GM12878 (cell line): Measurements from ENCODE around the gene EFHD2.

ENCODE experiments used
- EGR1 ChIP-seq, 2 experiments: IDR thresholded peaks; 1 replicate in 1 of 2; 2 replicates in 1 of 2; pipeline ENCODE4 v1.6.1; 2011 to 2012; ENCODE audit warnings: low read depth in 2 of 2, low read length in 2 of 2, borderline replicate concordance in 1 of 2, mild to moderate bottlenecking in 1 of 2, moderate library complexity in 1 of 2
- HDAC6 ChIP-seq: fragments of 200-600 bp; sonication (generic); IDR thresholded peaks from one replicate; pipeline ENCODE4 v1.8.0; 2017; ENCODE audit warnings: antibody characterized with exemption; ENCODE audit not compliant: unreplicated experiment
- TF ChIP-seq, protein P1 (sequence below): IDR thresholded peaks from 2 replicates; pipeline ENCODE4 v1.6.1; 2012; ENCODE audit warnings: improper control_type of control experiment, low read depth, low read length; ENCODE audit not compliant: insufficient replicate concordance
- TF ChIP-seq, protein P2 (sequence below): IDR thresholded peaks from 2 replicates; pipeline ENCODE4 v1.6.1; 2012; ENCODE audit warnings: low read depth, low read length, improper control_type of control experiment
- TF ChIP-seq, protein P3 (sequence below), 3 experiments: IDR thresholded peaks in 2 of 3; conservative IDR thresholded peaks in 1 of 3; 2 replicates each; pipeline ENCODE4 v1.5.1; 2011; ENCODE audit warnings: low read depth in 3 of 3, low read length in 3 of 3, mild to moderate bottlenecking in 3 of 3, control low read depth in 2 of 3, moderate library complexity in 2 of 3, inconsistent platforms in 1 of 3, mixed read lengths in 1 of 3; ENCODE audit not compliant: control insufficient read depth in 2 of 3, insufficient read depth in 1 of 3; ENCODE audit errors: extremely low read depth in 1 of 3

DNA sequence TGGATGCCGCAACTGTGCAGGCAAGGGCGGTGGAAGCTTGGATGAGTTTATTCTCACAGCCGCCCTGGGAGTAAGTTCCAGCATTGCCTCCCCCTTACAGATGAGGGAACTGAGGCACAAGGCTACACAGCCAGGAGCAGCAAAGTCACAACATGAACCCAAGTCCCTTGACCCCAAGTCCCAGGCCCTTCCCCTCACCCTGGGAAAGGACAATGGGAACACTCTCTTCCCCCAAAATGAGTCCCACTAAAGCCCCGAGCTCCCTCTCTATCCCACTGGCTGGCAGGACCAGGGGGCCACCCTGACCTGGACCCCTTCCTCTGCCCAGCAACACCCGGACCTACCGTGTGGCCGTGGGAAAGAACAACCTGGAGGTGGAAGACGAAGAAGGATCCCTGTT, 32.4 kb downstream of the EFHD2 start:
- TF ChIP-seq HDAC6, result no peak
- TF ChIP-seq, protein P1, sequence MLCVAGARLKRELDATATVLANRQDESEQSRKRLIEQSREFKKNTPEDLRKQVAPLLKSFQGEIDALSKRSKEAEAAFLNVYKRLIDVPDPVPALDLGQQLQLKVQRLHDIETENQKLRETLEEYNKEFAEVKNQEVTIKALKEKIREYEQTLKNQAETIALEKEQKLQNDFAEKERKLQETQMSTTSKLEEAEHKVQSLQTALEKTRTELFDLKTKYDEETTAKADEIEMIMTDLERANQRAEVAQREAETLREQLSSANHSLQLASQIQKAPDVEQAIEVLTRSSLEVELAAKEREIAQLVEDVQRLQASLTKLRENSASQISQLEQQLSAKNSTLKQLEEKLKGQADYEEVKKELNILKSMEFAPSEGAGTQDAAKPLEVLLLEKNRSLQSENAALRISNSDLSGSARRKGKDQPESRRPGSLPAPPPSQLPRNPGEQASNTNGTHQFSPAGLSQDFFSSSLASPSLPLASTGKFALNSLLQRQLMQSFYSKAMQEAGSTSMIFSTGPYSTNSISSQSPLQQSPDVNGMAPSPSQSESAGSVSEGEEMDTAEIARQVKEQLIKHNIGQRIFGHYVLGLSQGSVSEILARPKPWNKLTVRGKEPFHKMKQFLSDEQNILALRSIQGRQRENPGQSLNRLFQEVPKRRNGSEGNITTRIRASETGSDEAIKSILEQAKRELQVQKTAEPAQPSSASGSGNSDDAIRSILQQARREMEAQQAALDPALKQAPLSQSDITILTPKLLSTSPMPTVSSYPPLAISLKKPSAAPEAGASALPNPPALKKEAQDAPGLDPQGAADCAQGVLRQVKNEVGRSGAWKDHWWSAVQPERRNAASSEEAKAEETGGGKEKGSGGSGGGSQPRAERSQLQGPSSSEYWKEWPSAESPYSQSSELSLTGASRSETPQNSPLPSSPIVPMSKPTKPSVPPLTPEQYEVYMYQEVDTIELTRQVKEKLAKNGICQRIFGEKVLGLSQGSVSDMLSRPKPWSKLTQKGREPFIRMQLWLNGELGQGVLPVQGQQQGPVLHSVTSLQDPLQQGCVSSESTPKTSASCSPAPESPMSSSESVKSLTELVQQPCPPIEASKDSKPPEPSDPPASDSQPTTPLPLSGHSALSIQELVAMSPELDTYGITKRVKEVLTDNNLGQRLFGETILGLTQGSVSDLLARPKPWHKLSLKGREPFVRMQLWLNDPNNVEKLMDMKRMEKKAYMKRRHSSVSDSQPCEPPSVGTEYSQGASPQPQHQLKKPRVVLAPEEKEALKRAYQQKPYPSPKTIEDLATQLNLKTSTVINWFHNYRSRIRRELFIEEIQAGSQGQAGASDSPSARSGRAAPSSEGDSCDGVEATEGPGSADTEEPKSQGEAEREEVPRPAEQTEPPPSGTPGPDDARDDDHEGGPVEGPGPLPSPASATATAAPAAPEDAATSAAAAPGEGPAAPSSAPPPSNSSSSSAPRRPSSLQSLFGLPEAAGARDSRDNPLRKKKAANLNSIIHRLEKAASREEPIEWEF, result no peak
- no peak for TF ChIP-seq EGR1 (IDR thresholded peaks at IDR 0.05; ENCODE audit: borderline replicate concordance in 1 of 2, low read depth in 2 of 2, low read length in 2 of 2)
- TF ChIP-seq, protein P2, sequence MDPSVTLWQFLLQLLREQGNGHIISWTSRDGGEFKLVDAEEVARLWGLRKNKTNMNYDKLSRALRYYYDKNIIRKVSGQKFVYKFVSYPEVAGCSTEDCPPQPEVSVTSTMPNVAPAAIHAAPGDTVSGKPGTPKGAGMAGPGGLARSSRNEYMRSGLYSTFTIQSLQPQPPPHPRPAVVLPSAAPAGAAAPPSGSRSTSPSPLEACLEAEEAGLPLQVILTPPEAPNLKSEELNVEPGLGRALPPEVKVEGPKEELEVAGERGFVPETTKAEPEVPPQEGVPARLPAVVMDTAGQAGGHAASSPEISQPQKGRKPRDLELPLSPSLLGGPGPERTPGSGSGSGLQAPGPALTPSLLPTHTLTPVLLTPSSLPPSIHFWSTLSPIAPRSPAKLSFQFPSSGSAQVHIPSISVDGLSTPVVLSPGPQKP, result no peak
- TF ChIP-seq, protein P3, sequence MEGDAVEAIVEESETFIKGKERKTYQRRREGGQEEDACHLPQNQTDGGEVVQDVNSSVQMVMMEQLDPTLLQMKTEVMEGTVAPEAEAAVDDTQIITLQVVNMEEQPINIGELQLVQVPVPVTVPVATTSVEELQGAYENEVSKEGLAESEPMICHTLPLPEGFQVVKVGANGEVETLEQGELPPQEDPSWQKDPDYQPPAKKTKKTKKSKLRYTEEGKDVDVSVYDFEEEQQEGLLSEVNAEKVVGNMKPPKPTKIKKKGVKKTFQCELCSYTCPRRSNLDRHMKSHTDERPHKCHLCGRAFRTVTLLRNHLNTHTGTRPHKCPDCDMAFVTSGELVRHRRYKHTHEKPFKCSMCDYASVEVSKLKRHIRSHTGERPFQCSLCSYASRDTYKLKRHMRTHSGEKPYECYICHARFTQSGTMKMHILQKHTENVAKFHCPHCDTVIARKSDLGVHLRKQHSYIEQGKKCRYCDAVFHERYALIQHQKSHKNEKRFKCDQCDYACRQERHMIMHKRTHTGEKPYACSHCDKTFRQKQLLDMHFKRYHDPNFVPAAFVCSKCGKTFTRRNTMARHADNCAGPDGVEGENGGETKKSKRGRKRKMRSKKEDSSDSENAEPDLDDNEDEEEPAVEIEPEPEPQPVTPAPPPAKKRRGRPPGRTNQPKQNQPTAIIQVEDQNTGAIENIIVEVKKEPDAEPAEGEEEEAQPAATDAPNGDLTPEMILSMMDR (IDR thresholded peaks at IDR 0.05 in 2 of 3, conservative IDR thresholded peaks at IDR 0.05 in 1 of 3; ENCODE audit: control insufficient read depth in 2 of 3, extremely low read depth in 1 of 3, insufficient read depth in 1 of 3, low read depth in 3 of 3, low read length in 3 of 3), result no peak
